CD4-positive, alpha-beta T cell treated with Interleukin-6 at 100 ng/mL for 8 hours (primary cell): Measurements from ENCODE around the gene DNAJC6.

Source experiments
- DNase-seq: peaks from one replicate; pipeline ENCODE4 v3.0.0-alpha.2; 2020; ENCODE audit warnings: mixed read lengths, low spot score

The DNAJC6 gene

DNA sequence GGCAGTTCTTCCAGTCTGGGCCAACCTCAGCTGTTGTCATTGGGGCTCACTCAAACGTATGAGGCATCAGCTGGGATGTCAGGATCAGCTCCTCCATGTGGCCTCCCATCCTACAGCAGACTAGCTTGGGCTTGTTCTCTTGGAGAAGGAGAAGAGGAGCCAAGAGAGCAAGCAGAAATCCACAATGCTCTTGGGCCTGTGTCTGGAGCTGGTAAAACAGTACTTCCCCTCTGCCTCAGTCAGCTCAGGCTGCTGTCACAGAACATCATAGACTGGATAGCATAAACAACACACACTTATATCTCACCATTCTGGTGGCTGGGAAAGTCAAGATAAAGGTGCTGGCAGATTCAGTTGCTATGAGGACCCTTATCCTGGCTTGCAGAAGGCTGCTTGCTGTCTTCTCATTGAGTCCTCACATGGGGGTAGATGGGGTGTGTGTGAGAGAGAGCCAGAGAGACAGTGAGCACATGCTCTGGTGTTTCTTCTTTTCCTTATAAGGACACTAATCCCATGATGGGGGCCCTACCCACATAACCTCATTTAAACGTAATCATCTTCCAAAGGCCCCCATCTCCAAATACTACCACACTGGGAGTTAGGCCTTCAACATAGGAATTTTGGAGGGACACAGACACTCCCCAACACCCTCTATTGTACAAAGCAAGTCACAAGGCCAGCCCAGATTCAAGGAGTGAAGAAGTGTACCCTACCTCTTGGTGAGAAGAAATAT lies 16.3 kb upstream of the DNAJC6 start:
- DNase-seq: no peak

DNA sequence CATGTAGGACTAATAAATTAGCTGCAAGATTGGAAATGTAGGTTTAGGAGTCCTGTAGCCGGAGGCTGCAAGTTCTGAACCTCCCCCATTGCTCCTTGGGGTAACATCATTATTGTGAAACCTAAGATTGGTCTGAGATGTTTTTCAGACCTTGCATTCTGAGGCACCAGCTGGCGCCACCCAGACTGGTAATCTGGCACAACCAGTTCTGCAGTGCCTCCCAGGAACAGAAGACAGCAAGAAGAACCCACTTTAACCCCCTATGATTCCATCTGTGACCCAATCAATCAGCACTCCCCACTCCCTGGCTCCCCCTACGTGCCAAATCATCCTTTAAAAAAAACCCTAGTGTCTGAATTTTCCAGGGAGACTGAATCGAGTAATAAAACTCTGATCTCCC lies 11.6 kb upstream of the DNAJC6 start:
- DNase-seq: no peak

DNA sequence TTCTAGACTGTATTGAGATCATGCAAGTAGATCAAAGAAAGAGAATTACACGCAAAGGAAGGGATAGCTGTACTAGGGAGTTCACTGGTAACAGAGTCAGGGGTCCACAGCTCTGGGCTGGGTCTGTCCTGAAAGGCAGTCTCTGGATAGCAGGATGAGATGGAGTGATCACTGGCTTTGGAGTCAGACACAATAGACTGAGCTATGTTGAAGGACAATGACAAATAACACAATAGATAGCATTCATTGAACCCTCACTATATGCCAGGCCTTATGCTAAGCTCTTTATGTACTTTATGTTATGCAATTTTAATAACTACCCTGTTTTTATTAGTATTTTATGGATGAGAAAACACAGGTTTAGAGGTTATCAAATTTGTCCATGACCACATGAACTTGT lies 10.0 kb upstream of the DNAJC6 start:
- no peak for DNase-seq

DNA sequence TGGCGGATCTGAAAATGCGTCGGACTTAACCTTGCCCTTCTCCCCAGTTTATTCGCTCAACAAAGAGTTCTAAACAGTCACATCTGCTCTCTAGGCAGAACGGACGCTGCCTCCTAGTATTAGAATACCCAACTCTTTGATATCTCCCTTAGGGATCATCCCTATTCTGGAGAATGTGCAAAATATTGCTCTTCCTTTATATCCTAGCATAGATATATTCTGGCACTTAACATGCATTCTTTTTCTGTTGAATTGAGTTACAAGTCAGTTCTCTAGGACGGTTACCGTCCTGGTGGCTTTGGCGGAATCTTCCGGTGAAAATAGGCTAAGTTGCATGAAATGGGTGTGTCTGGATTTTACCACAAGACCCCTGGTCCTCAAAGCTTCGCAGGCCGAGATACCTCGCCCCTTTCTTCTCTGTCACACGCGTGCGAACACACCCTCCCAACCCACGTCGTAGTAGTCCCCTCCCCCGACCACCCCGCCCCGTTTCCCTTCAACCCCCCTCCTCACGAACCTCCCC lies 501 bp upstream of the DNAJC6 start:
- no peak for DNase-seq

DNA sequence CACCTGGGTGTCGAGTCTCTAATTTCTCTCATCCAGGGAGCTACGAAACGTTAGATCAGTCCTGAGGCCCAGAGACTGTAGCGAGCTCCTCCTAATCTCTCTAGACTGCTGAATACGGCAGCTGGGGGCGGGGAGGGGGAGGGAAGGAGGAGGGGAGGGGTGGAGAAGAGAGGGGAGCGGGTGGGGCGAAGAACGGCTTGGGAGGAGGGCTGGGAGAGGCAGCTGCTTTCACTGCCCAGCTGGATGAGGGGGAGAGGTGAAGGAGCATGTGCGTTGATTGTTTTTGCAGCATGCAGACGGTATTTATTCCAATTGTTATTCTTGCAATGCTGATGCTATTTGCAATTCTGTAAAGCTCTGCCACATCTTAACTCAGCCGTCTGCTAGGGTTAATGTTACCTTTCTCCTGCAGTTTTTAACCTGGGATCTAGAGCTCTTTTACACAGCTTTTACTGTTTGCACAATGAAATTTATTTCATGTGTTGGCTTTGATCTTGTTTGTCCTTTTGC lies 790 bp downstream of the DNAJC6 start:
- DNase-seq: no peak

DNA sequence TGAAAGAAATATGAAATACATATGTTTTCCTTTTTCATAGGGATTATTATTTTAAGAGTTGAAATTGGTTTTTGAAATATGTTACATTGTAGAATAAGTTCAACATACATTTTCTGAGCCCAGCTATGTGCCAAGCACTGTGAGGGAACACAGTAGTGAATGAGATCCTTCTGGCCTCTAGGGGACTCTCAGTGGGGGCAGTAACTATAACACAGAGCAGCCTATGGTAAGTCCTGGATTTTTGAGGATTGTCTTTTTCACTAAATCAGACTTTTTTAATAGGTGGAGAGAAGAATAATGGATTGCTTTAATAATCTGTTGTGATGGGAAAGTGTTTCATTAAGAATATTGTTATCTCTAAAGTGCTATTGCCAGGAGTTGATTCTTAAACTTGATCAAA lies 2.4 kb downstream of the DNAJC6 start:
- DNase-seq: no peak

DNA sequence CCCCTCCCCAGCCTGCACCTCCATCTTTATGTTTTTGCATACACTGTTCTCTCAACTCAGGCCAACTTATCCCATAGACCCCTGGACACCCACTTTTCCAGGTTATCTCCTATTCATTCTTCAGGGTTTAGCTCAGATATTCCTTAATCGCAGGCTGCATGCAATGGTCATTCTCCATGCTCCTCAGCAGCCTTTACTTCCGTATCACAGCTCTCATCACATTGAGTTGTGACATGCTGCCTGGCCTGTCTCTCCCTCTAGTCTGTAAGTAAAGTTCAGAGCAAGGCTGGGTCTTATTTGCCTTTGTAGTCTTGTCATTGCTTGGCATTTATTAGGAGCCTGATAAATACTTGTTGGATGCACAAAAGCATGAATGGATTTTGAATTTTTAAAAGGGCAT lies 6.9 kb downstream of the DNAJC6 start:
- no peak for DNase-seq

DNA sequence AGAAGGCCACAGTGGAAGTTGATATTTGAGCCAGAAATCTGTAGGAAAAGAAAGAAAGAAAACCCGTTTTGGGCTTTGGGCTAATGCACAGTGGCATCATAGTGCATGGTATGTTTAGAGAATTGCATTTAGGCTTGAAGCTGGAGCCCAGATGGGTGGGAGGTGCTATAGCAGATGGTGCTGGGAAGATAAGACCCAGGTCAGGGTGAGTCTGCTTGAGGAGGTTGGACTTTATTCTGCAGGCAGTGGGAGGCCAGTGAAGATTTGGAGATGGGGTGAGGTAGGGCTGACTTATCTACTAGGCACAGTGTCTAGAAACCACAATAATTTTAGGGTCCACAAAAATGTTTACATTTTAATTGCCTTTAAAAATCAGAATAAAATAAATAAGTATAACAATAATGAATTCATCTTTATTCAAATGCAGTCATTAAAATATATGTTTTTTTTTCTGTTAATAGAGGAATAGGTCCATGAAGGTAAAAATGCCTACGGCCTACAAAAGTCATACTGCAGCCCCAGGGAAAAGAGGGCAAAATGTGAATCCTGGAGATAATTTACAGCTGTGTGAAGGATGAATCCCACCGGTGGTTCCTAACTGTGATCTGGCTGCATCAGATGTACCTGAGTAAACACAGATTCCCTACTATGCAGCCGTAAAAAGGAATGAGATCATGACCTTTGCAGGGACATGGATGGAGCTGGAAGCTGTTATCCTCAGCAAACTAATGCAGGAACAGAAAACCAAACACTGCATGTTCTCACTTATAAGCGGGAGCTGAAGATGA lies 8.7 kb downstream of the DNAJC6 start:
- no peak for DNase-seq

DNA sequence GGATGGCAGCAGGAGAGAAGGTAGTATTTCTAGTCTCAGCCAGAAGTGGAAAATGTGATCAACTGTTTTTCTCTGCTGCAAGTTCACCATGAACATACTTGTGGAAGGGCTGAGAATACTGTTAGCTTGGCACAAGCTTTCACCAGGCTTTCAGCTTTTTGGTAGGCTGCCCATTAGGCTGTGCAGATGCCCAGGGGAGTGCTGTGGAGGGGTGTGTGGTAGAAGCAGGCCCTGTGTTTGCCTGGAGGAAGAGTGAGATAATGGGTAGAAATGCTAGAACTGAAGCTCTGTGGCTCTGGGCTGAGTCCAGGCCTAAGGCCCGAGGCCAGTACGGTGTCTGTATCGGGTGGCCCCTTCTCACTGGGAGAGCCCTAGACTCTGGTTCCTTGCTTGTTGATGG lies 9.8 kb downstream of the DNAJC6 start:
- no peak for DNase-seq

DNA sequence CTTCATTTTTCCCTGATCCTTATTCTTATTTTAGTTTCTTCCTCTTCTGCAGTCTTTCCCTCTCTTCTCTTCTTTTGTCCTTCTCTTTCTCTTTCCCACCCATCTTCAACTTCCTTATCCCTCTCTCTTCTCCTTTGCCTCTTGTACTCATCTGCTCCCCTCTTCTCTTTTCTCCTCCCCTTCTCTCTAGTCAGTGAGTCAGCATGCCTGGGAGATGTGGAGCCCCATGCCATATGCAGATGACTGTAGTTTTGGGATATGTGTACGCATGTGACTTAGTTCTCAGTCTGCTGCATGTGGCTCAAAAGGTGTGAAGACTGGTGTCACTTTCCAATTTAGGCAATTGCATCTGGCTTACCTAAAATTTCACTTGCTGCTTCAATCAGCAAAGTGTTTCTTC lies 10.4 kb downstream of the DNAJC6 start:
- DNase-seq: no peak

DNA sequence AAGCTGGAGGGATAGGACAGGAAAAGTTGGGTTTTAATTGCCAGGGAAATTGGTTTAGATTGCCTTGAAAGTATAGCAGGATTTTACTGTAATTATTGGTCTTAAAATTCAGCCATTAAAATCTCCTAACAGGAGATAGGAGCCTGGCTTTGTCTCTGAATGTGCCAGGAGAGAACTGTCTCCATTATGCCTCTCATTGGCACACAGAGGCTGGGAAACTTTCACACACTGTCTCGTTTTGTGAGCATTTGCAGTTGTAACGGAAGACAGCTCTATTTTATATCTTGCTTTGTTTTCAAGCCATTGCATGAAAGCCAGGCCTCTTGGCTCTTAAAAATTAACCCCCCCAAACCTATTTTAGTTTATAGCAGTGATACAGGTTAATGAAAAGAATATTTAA lies 12.5 kb downstream of the DNAJC6 start:
- DNase-seq: no peak

DNA sequence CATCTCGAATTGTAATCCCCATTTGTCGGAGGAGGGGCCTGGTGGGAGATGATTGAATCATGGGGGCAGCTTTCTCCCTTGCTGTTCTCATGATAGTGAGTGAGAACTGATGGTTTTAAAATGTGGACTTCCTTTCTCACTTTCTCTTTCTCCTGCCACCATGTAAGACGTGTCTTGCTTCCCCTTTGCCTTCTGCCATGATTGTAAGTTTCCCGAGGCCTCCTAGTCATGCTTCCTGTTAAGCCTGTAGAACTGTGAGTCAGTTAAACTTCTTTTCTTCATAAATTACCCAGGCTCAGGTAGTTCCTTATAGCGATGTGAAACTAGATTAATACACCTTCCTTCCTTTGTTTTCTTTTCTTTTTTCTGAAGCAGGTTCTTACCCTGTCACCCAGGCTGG lies 13.9 kb downstream of the DNAJC6 start:
- no peak for DNase-seq

DNA sequence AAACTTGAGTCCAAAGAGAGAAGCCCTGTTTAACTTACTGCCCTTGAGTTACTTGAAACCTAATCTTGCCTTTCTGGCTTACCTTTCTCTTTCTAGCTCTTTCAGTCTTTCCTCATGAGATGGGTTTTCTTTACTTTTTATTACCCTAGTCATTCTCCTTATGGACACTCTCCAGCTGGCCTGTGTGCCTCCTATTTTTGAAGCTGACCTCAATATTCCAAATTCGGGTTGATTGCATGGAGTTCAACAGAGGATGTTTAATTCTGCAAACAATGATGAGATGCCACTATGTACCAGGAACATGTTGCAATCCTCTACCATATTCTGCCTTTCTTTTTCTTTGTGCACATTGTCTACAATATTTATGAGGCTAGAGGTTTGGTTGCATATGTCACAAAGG lies 20.7 kb downstream of the DNAJC6 start:
- DNase-seq: no peak

DNA sequence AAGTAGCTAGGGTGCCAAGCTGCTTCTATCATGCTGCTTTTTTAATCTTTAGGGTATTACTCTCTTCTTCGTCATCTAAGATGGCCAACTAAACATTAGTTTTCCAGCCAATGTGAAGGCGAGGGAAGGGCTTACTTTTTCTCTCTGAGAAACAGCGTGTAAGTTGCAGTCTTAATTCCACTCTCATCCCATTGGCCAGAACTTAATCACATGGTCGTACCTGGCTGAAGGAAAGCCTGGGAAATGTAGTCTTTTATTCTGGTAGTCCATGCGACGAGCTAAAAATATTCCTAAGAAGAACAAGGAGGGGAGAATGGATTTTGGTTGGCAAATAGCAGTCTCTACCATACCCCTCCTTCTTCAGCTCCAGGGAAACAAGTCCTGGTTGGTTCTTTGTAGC lies 21.5 kb downstream of the DNAJC6 start:
- DNase-seq: no peak

DNA sequence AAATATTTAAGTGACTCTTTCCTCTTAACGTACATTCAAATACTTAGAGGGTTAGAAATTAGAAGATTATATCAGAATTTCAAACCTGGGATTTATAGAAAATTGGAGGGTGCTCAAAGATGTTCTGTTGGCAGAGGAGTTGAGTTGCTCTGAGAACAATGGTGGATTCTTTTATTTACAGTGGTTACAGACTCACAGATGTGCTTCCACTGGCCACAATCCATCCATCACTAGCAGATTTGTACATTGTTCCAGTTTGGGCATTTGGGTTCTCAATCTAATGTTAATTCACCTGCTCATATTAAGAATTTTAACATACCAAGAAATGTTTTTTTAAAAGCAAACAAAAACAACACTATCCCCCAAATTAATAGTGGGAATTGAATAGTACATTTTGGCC lies 23.5 kb downstream of the DNAJC6 start:
- no peak for DNase-seq

DNA sequence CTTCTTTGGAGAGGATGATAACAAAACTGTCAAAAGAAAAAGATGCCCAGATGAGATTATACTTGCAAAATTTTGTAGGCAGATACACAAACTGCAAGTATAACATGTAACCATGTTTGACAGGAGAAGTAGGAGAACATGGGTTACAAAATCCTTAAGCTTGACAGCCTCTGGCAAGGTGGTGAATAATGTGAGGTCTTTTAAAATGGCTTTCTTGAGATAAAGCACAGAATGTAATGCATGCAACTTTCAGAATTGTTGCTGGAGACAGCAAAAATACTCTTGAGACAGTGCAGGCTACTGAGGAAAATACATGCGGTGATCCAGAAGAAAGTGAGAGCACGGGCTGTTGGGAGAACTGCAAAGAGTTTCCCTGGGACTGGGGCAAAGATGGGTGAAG lies 24.7 kb downstream of the DNAJC6 start:
- DNase-seq: no peak

DNA sequence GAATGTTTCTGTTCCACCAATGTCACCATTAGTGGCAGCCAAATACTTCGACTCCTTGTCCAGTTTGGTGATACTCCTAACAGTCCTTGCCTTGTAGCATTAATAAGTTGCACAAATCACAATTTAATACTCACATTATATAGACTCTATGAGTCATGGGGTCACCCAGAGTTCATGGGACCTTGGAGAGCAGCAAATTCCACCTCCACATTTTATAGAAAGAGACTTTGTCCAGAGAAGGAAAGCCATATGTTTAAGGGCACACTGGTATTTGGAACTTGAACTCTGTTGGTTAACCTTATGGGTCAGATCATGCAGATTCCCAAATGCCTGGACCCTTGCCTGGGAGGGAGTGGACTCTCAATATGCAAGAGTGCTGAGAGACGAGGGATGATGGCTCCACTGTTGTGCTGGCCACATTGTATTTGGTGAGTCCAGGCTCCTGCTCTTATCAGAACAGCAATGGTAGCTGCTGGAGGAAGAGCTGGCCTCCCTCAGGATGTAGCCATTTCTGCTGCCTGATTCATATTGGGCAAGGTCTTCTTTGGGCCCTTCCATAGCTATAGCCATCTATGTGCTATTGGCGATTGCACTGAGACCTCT lies 30.6 kb downstream of the DNAJC6 start:
- DNase-seq: no peak

DNA sequence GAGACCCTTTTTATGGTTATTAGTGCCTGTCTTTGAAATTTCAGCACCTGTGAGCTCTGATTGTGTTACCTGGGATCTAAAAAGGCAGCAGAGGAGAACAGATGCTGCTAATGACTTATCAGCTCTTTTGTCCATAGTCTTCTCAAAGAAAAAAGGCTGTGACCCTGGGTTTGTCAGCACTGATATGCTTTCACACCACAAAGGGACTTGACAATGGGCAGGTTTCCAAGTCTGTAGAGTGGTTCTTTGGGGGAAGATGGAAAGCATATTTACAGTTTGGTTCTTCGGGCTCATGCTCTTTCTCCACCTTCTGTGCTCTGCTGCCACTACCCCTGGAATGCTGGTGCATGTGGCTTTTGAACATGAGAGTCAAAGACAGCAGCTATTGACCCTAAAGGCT lies 32.0 kb downstream of the DNAJC6 start:
- DNase-seq: no peak

DNA sequence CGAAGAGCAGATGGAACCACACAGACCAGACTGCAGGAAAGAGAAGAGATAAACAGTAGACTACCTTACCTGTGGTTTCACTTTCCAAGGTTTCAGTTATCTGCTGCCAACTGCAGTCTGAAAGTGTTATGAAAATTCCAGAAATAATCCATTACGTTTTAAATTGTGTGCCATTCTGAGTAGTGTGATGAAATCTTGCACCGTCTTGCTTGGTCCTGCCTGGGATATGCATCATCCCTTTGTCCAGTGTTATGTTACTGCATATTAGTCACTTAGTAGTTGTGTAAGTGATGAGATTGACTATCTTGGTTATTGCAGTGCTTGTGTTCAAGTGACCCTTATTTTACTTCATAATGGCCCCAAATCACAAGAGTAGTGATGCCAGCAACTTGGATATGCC lies 33.9 kb downstream of the DNAJC6 start:
- no peak for DNase-seq

DNA sequence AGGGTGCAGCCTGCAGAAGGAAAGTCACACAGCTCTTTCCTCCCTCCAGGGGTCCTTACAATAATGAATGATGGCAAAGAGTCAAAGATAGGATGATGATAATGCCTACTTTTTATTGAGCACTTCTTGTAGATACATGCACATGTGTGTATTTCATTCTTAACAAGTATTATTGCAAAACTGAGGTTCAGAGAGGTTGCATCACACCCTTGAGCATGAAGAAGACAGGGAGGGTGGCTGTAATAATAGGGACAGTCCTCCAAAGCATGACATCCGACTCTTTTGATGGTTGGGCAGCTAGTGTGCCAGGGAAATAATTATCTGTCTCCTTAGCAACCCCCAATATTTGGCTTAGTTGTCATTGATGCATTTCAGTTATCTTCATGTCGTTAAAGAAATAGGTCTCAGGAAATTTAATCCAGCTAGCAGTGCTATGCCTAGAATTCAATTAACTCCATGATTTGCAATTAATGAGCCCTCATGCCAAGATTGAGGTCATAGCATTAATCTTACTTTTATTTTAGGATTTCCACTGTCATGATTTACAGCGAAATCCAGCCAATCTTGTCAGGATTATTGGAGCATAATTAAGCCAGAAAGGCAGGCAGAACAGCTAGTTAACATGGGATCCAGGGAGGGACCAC lies 35.0 kb downstream of the DNAJC6 start:
- no peak for DNase-seq

DNA sequence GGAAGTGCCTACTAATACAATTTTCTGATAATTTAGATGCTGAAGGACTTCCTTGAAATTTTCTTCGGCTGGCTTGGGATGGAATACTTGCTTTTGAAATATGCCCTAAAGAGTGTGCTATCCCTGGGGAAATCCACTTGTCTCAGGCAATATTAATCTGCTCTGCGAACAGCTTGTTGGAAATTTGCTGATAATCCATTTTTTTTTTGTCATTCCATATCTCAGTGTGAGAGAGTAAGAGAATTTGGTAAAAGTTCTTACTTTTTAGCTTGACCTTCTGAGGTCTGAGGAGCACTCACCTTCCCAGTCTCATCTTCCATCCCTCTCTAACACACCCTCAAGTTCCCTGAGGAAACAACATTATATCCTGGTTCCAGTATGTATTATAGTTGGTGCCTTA lies 36.8 kb downstream of the DNAJC6 start:
- DNase-seq: no peak

DNA sequence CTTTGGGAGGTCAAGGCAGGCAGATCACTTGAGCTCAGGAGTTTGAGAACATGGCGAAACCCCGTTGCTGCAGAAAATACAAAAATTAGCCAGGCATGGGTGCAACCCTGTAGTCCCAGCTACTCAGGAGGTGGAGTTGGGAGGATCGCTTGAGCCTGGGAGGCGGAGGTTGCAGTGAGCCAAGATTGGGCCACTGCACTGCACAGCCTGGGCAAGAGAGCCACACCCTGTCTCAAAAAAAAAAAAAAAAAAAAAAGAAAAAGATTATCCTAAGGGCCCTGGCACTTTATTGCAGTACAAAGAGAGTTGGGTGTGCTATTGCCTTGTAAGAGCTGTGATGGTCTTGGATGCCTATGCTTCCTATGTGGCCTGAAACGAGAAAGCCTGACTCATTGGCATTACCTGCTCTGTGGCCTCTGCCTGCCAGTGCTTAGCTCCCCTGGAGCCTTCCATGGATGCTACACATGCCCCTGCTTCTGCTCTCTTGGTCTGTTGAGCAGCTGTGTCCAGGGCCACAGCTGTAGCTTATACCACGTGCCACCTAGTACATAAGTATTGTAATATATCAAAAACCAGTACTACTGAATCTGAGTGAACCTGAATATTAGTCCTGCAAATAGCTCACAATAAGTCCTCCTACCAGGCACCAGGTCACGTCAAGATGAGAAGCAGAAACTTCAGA lies 45.8 kb downstream of the DNAJC6 start:
- no peak for DNase-seq
